K562 (cell line): ENCODE data around the gene PRUNE1. TPM values are rescaled to one million over a fixed set of nuclear protein-coding genes. Genes with fewer than 3 reads are reported as not detected.

Experiments
- ARID4B ChIP-seq: sonication (generic); formaldehyde crosslinking; IDR thresholded peaks from 2 replicates; pipeline ENCODE4 v1.8.0; 2022; ENCODE audit warnings: mild to moderate bottlenecking, missing genetic modification reagents
- CBX3 ChIP-seq, 2 experiments: IDR thresholded peaks; 1 replicate in 1 of 2; 2 replicates in 1 of 2; pipeline ENCODE4 v1.6.1; 2012; ENCODE audit warnings: inconsistent platforms in 2 of 2, low read length in 2 of 2, borderline replicate concordance in 1 of 2, control low read depth in 1 of 2
- CREM ChIP-seq: IDR thresholded peaks from 2 replicates; pipeline ENCODE4 v1.6.1; 2014; ENCODE audit warnings: antibody characterized with exemption, low read depth
- HNRNPH1 ChIP-seq: fragments of 200-400 bp; formaldehyde crosslinking; optimal IDR thresholded peaks from 2 replicates; pipeline ENCODE3; 2017; ENCODE audit warnings: low read depth, mild to moderate bottlenecking, low read length, moderate library complexity
- KAT2B ChIP-seq: IDR thresholded peaks from one replicate; pipeline ENCODE4 v1.6.1; 2012; ENCODE audit warnings: low read depth, mild to moderate bottlenecking, control low read depth, inconsistent platforms, low read length, moderate library complexity
- TAF1 ChIP-seq: IDR thresholded peaks from 2 replicates; pipeline ENCODE4 v1.6.1; 2011; ENCODE audit warnings: mild to moderate bottlenecking, low read length, moderate library complexity; ENCODE audit not compliant: insufficient read depth, control insufficient read depth, severe bottlenecking; ENCODE audit errors: extremely low read depth
- TFE3 ChIP-seq: fragments of 450-650 bp; formaldehyde crosslinking; IDR thresholded peaks from 2 replicates; pipeline ENCODE4 v1.4.0; 2020; ENCODE audit warnings: mild to moderate bottlenecking, mixed read lengths
- TRIM24 ChIP-seq, 2 experiments: fragments of 450-650 bp; IDR thresholded peaks; 2 replicates each; pipeline ENCODE4 v1.6.1; 2016
- ZBTB9 ChIP-seq: fragments of 450-650 bp; formaldehyde crosslinking; IDR thresholded peaks from 2 replicates; pipeline ENCODE4 v1.4.0; 2020; ENCODE audit warnings: mild to moderate bottlenecking, moderate library complexity
- polyA plus RNA-seq, 8 experiments: library from polyadenylated mRNA; depleted of rRNA in 4 of 8; stranded (reverse) in 5 of 8; unstranded in 3 of 8; fragments of >200 nt; fragmentation: Nextera tagmentation in 2 of 8; fragmentation: Illumina TruSeq in 1 of 8; extraction: Ambion mirVana in 2 of 8; extraction: Trizol in 1 of 8; gene quantifications; 2 replicates each; pipeline versions ENCODE4 v1.2.1 to v1.2.3, GENCODE V29; 2011 to 2014; ENCODE audit warnings: inconsistent platforms in 1 of 8, missing spikeins in 1 of 8
- total RNA-seq, 7 experiments: library from RNA; depleted of rRNA in 6 of 7; stranded (reverse); fragments of >200 nt in 6 of 7; fragmentation: Illumina TruSeq in 2 of 7; extraction: Trizol in 2 of 7; gene quantifications; 2 replicates each; pipeline versions ENCODE4 v1.2.1 to v1.2.3, GENCODE V29; 2011 to 2021; ENCODE audit warnings: low replicate concordance in 1 of 7

The PRUNE1 gene
- total and polyA plus RNA-seq, 9 of the 15 experiments (the other 6 are each of a cell fraction or from before 2014, with no cell fraction given): 16.7 to 48.3 (median 26.2) TPM

GRCh38 chr1:151008244-151009205 lies at the start of gene PRUNE1 (continued):
- TF ChIP-seq HNRNPH1: no peak
- no peak for TF ChIP-seq TFE3
- no peak for TF ChIP-seq KAT2B
- peak; percentile 62 for TF ChIP-seq TAF1
- peak in 1 of 2 experiments; percentile 45; a peak in 1 of 4 replicates for TF ChIP-seq TRIM24 (IDR thresholded peaks at IDR 0.05)
- peak; percentile 92 for TF ChIP-seq CREM
- peak; percentile 56; the same call in 1 of the 2 replicates for TF ChIP-seq ZBTB9 (CRISPR knock-in tag)
- TF ChIP-seq ARID4B (CRISPR knock-in tag): peak; percentile 55; the same call in 1 of the 2 replicates
- TF ChIP-seq CBX3 (IDR thresholded peaks at IDR 0.05; ENCODE audit: borderline replicate concordance in 1 of 2, low read length in 2 of 2): peak in 1 of 2 experiments; percentile 18; a peak in 1 of 3 replicates
